ENCODE measurements around the gene SLC49A4.

SLC49A4 gene

DNA sequence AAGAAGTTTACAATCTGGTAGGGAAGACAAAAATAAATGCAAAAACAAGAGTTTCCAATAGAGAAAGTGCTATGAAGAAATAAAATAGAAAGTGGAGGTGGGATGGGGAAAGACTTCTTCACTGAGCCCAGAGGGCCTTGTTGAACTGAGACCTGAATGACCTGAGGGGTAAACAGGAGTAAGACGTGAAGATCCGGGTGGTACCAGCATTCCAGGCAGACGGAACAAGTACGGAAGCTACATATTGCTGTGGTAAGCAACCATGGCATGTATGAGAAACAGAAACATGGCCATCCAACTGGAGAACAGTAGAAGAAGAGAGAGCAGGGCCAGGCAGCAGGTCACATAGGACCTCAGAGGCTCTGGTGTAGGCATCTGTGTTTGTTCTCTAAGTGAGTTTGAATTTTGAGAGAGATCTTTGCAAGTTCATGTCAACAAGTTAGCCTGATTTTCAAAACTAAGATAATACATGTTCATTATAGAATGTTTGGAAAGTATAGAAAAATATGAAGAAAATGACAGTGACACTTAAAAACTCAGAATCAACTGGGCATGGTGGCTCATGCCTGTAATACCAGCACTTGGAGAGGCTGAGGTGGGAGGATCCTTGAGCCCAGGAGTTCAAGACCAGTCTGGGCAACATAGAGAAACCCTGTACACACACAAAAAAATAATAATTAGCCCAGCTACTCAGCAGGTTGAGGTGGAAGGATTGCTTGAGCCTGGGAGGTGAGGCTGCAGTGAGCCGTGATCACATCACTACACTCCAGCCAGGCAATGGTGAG, 64.3 kb downstream of the SLC49A4 start:
- DNase-seq: no peak

- DNase-seq: no peak
These were observed 67.5 kb downstream of the SLC49A4 start for GRCh38 chr3:122862381-122862780.

DNA sequence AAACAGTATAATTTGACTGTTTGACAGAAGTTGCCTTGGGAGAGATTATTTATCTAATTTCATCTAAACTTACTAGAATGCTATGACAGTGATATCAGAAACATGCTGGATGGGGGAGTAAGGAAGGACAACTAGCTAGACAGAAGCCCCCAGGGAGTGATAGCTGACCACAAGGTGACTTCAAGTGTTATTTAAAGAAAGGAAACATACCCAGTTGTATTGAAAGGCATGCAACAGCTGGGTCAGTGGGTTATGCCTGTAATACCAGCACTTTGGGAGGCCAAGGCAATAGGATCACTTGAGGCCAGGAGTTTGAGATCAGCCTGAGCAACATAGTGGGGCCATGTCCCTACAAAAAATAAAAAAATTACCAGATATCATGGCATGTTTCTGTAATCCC, 69.6 kb downstream of the SLC49A4 start:
- DNase-seq: no peak

DNA sequence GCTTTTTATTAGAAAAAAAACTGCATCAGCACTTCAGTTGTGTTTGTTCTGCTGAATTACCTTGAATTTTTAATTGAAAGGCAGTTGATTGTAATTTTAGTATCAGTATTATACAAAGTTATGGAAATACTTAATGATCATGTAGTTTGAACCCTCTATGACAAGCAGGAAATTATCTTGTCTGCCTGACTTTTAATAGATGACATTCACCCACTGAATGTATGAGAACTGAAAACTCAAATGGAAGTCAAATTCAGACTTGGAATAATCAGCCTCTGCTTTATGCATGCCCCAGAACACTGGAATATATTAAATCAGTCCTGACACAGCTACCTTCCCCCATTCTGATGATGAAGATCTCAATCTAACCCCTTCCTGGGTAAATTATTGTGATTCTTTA, 73.5 kb downstream of the SLC49A4 start:
- no peak for DNase-seq

DNA sequence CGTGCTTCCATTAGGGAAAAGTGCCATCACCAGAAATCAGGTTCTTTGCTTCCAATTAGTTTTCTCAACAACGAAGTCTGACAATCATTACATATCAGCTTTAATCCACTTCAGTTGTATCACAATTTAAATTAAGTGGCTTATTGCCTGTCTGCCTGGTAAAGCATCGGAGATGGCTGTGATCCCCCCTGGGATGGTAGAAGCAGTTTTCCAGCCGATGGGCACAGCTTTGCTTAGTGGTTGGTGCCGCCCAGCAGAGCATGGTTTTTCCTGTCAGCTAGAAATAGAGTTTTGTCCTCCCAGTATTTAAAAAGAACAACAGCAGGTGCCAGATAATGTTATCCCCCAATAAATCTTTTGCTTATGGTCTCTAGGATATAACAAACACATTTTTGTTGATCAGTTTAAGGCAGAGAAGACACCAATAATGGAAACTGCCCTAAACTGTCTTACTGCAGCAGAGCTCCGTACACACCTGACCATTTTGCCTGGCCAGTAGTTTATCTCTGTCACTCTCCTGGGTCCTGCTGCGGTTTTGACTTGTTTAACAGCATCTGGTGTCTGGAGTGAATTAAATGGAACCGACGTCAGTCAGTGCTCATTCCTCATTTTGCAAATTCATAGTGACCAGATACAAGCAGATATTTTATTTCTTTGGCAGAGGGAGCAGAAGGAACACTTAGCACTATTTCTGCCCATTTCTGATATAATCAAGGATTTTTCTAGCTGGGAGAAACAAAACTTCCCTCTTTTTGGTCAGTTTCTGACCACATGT, 79.1 kb downstream of the SLC49A4 start:
- DNase-seq: no peak

DNA sequence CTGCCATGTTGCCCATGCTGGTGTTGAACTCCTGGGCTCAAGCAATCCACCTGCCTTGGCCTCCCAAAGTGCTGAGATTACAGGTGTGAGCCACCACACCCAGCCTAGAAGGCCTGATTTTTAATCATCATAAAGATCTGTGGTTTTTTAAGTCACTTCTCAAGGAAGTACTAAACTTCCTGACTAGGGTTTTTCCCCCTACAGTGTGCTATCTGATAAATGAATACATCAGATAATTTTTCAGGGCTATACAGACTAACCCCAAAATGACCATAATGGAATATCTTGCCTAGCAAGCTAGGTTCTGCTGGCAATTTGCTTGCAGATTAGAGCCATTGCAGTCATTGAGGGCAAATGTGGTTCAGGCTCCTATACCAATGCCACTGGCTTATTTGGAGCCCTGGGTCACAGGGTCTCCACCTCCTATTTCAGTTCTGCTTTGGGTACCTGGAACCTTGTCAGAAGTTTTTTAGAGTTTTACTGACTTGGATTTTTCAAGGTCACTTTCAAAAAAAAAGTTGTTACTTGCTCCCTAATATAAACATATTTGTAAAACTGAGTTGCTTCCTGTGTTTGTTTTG, 80.8 kb downstream of the SLC49A4 start:
- no peak for DNase-seq

DNA sequence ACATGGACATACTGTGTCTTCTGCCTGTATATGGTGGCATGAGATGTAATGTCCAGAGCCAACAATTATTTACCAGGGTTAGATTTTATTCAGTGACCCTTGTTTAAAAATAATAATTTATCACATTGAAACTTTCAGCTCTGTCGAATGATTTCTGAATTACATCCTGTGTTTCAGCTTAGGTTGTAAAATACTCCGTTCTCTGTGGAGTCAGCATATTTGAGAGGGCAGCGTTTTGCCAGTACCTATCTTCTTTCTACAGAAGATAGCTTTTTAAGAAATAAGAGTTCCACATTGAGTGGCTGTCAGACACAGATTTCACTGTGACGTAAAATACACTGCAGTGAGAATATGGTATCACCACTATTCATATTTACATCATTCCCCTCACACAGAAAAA, 85.3 kb downstream of the SLC49A4 start:
- DNase-seq: no peak

GRCh38 chr3:122880624-122881023, 85.8 kb downstream of the SLC49A4 start:
- DNase-seq: no peak

- DNase-seq: no peak
These were observed 87.6 kb downstream of the SLC49A4 start for GRCh38 chr3:122882361-122882947.

DNA sequence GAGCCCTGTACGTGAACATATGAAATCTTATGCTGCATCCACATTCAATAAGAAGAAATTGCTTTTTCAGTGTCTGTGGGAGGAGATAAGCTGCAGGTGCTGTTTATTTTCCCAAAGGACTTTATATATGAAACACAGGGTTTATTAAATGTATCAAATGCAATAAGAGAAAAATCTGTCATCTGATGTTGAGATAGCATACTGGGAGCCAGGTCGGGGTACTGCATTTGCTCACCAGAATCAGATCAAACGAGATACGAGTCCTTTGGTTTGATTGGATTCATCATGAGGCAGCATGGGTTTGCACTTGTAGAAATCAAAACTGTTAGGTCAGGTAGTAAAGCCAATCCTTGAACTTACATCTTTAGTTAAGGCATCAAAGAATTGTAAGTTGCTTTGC, 91.4 kb downstream of the SLC49A4 start:
- no peak for DNase-seq

DNA sequence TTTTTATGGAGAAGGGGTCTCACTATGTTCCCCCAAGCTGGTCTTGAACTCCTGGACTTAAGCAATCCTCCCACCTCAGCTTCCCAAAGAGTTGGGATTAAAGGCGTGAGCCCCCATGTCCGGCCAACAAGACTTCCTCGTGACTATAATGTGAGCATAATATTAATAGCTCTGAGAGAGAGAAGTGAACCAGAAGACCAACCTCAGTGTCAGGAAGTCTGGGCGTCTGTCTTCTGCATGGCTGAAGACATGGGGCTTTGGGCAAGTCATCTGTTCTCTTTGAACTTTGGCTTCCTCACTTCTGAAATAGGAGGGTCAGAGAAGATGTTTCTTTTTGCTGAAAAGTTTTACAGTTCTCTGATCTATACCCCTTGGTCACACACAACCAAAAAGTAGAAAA, 92.1 kb downstream of the SLC49A4 start:
- DNase-seq: no peak

GRCh38 chr3:122890077-122890719, 95.3 kb downstream of the SLC49A4 start:
- DNase-seq: peak; percentile 90

DNA sequence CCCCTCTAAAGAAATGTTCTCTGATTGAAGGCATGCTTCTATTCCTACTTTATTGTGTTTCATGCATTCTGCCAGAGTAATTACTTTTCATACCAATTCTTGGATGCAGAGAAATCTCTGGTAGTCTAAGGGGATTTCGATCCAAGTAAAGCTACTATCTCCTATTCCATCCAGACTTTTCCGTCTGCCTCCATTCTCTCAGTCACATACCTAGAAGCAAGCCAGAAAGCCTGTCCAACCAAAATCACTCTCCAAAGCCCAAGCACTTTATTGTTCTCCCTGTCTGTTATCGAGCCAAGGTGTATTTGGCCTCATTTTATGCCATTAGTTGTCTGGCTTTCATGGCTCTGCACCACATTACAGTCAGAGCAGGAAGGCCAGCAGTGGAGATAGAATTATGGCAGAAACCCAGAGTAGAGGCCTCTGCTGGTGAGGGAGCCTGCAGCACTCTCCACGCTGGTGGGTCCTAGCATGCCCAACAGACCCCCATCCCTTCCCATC, 95.9 kb downstream of the SLC49A4 start:
- peak; percentile 40 for DNase-seq

- DNase-seq: no peak
These were observed 97.5 kb downstream of the SLC49A4 start for GRCh38 chr3:122892118-122892960.

- DNase-seq: no peak
These were observed 98.4 kb downstream of the SLC49A4 start for GRCh38 chr3:122893282-122893681.

DNA sequence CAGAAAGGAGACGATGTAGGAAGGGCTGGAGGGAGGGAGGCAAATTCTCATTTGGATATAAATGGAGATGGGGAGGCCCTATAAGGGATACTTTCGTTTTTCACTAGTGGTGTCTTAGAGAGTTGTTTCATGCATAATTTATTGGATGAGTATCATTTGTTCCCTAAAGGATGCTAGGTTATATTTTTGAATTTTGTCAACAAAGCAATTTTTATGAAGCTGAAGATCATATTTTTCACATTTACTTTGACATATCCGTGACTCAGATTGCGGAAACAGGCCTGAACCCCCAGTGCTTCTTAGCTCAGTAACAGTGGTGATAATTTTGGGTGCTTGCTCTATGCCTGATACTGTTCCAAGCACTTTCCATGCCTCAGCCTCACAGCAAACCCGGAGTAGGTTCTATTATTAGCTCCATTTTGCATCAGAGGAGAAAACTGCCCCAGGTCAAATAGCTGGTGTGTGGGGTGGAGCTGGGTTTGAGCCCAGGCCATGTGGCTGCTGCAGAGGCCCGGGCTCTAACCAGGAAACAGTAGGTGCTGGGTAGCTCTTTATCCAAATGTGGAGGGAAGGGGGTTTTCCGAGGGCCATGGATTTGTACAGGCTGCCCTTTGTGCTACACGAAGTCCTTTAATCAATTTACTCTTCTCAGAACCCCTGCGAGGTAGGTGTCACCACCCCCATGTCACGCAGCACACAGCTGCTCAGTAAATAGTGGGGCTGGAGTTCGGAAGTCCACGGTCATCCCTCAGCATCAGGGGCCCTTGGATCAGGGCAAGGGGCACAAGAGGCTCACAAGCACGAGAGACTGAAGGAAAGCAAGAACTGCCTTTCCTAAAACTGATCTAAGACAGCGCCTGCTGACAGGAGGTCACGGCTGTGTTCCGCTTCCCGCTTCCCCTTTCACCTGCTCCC, 99.1 kb downstream of the SLC49A4 start:
- DNase-seq: no peak

DNA sequence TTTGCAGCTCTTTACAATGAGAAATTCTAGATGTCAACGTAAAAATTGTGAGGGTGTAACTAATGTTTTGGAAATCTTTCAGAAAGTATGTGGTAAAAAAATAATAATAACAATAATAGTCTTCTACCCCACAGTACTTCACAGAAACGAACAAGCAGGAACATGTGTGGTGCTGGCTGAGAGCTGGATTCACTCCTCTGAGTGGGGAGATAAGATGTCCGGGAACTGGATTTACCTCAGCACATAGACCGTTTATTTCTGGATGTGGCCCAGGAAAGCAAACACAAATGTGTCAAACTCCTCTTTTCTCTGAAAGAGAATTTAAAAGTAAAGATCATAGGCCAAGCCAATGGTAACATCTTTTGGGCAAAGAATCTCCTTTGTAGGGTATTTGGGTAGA, 103.4 kb downstream of the SLC49A4 start:
- DNase-seq: no peak

- DNase-seq: no peak
These were observed 107.5 kb downstream of the SLC49A4 start for GRCh38 chr3:122902326-122902725.

- DNase-seq: no peak
These were observed 108.3 kb downstream of the SLC49A4 start for GRCh38 chr3:122903171-122903570.

GRCh38 chr3:122907471-122907870, 112.6 kb downstream of the SLC49A4 start:
- no peak for DNase-seq

GRCh38 chr3:122908251-122908650, 113.4 kb downstream of the SLC49A4 start:
- DNase-seq: no peak
